PC-9 (cell line): ENCODE results near the gene ZNF556. TPM values are rescaled to one million over a fixed set of nuclear protein-coding genes. Genes with fewer than 3 reads are reported as not detected.

Experiments
- BruUV-seq: library from RNA; stranded (reverse); fragments of 400-500 nt; replicated peaks from 2 replicates; lab custom pipeline; 2021; lab: Mats Ljungman, UMichigan
- CTCF ChIA-PET: fragments of 300-600 bp; sonication (Branson Sonifier 250); formaldehyde crosslinking; loops from one replicate; lab custom pipeline; 2022; ENCODE audit warnings: antibody characterized with exemption; lab: Charles Lee
- POLR2A ChIA-PET: fragments of 300-600 bp; sonication (Branson Sonifier 250); formaldehyde crosslinking; loops from one replicate; lab custom pipeline; 2022; ENCODE audit warnings: antibody characterized with exemption; ENCODE audit not compliant: unreplicated experiment; lab: Charles Lee
- DNase-seq, 2 experiments: peaks; one replicate each; pipeline versions ENCODE4 v3.0.0 to v3.0.0-alpha.2; 2015 to 2022; ENCODE audit warnings: mixed read lengths in 1 of 2
- H2AFZ ChIP-seq: fragments of 200-600 bp; sonication (generic); 2 replicates; pipeline ENCODE4 v1.8.1; 2017; ENCODE audit warnings: antibody characterized with exemption
- H3F3A ChIP-seq: fragments of 200-600 bp; sonication (generic); 2 replicates; pipeline ENCODE4 v1.8.1; 2017; ENCODE audit warnings: antibody characterized with exemption, mild to moderate bottlenecking, low read depth; ENCODE audit not compliant: insufficient read depth
- H3K27ac ChIP-seq: fragments of 200-600 bp; sonication (generic); 2 replicates; pipeline ENCODE4 v1.6.1; 2016; ENCODE audit warnings: mixed run types
- H3K27me3 ChIP-seq: fragments of 200-600 bp; sonication (generic); 2 replicates; pipeline ENCODE4 v1.6.1; 2016; ENCODE audit warnings: low read depth, mixed run types; ENCODE audit not compliant: insufficient read depth
- H3K36me3 ChIP-seq: fragments of 200-600 bp; sonication (generic); 2 replicates; pipeline ENCODE4 v1.6.1; 2016; ENCODE audit warnings: low read depth, mixed run types
- H3K4me1 ChIP-seq: fragments of 200-600 bp; sonication (generic); replicated peaks from 2 replicates; pipeline ENCODE4 v1.6.1; 2016; ENCODE audit warnings: mixed run types; ENCODE audit not compliant: insufficient read depth
- H3K4me2 ChIP-seq: fragments of 200-600 bp; sonication (generic); 2 replicates; pipeline ENCODE4 v1.6.1; 2017; ENCODE audit warnings: mixed run types
- H3K4me3 ChIP-seq: fragments of 200-600 bp; sonication (generic); 2 replicates; pipeline ENCODE4 v1.6.1; 2016; ENCODE audit warnings: mixed run types
- H3K79me2 ChIP-seq: fragments of 200-600 bp; sonication (generic); 2 replicates; pipeline ENCODE4 v1.6.1; 2017; ENCODE audit warnings: low read depth, mixed run types
- H3K9me2 ChIP-seq: fragments of 200-600 bp; sonication (generic); 2 replicates; pipeline ENCODE4 v1.8.1; 2017; ENCODE audit warnings: mild to moderate bottlenecking; ENCODE audit not compliant: insufficient read depth
- H3K9me3 ChIP-seq: fragments of 200-600 bp; sonication (generic); 2 replicates; pipeline ENCODE4 v1.8.1; 2016; ENCODE audit warnings: low read depth; ENCODE audit not compliant: insufficient read depth
- H4K20me1 ChIP-seq: fragments of 200-600 bp; sonication (generic); 2 replicates; pipeline ENCODE4 v1.8.1; 2017; ENCODE audit not compliant: insufficient read depth
- EZH2 ChIP-seq: fragments of 200-600 bp; sonication (generic); IDR thresholded peaks from 2 replicates; pipeline ENCODE4 v1.8.0; 2017; ENCODE audit warnings: antibody characterized with exemption, low read depth
- intact Hi-C: fragments of 100-400 bp; cut with micrococcal nuclease; formaldehyde crosslinking; loops from one replicate; pipeline ENCODE4 v1.10.0; 2022; ENCODE audit not compliant: unreplicated experiment
- total RNA-seq: library from RNA; stranded (reverse); gene quantifications from 2 replicates; pipeline ENCODE4 v1.2.3, GENCODE V29; 2021
- TF ChIP-seq, protein P1 (sequence below): fragments of 200-600 bp; sonication (generic); conservative IDR thresholded peaks from 2 replicates; pipeline ENCODE4 v1.6.1; 2017; ENCODE audit warnings: mixed run types, antibody characterized with exemption, mild to moderate bottlenecking, moderate library complexity

The ZNF556 gene
- total RNA-seq, 1 experiment from 2014 or later, result not detected

DNA sequence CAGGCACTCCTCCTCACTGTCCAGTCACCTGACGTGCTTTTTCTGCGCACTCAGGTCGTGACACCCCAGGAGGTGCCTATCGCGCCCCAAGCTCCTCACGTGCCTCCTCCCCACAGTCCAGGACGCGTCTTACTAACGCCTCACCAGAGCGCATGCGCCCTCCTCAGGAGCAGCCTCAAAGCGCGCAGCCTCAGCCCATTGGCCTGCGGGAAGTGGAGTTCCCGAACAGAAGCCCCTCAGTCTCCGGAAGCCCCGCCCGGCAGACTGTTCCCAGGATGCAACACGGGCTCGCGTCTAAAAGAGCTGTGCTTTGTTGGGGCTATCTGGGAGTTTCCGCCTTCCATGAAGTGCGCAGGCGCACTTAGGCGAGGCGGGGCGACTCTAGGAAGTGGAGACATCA, 8.3 kb upstream of the ZNF556 start:
- no TSS peak for BruUV-seq
- intact Hi-C loops, result no loop called here
- POLR2A ChIA-PET, result no interaction called here

DNA sequence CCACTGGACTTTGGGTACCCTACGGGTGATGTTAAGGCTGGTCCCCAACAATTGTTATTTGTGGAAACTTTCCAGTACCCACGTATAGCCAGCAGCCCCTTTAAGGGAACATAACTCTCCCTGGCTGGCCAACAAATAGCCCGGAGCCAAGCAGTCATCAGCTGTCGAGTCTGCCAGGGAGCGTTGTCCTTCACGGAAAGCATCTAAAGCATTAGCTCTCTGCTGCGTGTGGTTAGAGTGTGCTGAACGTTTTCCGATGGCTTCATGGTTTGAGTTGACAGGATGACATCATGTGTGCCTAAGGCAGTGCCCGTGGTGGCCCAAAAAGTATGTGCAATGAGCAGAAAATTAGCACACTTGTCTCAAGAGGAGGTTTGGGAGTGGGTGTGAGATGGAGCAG, 3.3 kb upstream of the ZNF556 start:
- Histone ChIP-seq H3K79me2 (no peaks in the 10 kb centered on the region), H3K9me2 (no peaks in the 10 kb centered on the region), H4K20me1 (no peaks in the 10 kb centered on the region), H3K36me3 (no peaks in the 10 kb centered on the region), H3K9me3 (no peaks in the 10 kb centered on the region), H3F3A (no peaks in the 10 kb centered on the region), H3K27ac (no peak overlapping the region), H3K4me2 (no peak overlapping the region), H3K4me3 (no peak overlapping the region), H3K27me3 (no peaks in the 10 kb centered on the region; the same call in 1 of the 2 replicates), H3K4me1 (no peaks in the 10 kb centered on the region), H2AFZ (no peak overlapping the region)
- no peak for DNase-seq
- CTCF ChIA-PET, result no interaction called here
- BruUV-seq, result no TSS peak
- intact Hi-C loops, result no loop called here
- POLR2A ChIA-PET, result no interaction called here
- TF ChIP-seq EZH2, result no peak
- TF ChIP-seq, protein P1, sequence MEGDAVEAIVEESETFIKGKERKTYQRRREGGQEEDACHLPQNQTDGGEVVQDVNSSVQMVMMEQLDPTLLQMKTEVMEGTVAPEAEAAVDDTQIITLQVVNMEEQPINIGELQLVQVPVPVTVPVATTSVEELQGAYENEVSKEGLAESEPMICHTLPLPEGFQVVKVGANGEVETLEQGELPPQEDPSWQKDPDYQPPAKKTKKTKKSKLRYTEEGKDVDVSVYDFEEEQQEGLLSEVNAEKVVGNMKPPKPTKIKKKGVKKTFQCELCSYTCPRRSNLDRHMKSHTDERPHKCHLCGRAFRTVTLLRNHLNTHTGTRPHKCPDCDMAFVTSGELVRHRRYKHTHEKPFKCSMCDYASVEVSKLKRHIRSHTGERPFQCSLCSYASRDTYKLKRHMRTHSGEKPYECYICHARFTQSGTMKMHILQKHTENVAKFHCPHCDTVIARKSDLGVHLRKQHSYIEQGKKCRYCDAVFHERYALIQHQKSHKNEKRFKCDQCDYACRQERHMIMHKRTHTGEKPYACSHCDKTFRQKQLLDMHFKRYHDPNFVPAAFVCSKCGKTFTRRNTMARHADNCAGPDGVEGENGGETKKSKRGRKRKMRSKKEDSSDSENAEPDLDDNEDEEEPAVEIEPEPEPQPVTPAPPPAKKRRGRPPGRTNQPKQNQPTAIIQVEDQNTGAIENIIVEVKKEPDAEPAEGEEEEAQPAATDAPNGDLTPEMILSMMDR, result no peak

More for the DNA sequence above, 8.3 kb upstream of the ZNF556 start:
- Histone ChIP-seq H3K4me3 (no peak overlapping the region), H3K27ac (no peak overlapping the region), H3K36me3 (no peaks in the 10 kb centered on the region), H3K9me3 (no peaks in the 10 kb centered on the region), H4K20me1 (no peaks in the 10 kb centered on the region), H3F3A (no peaks in the 10 kb centered on the region), H3K4me1 (no peaks in the 10 kb centered on the region), H3K9me2 (no peaks in the 10 kb centered on the region), H2AFZ (no peak overlapping the region), H3K27me3 (no peaks in the 10 kb centered on the region; the same call in 1 of the 2 replicates), H3K4me2 (no peak overlapping the region), H3K79me2 (no peaks in the 10 kb centered on the region)
- TF ChIP-seq, protein P1, result no peak
- TF ChIP-seq EZH2, result no peak
- DNase-seq, result no peak
- CTCF ChIA-PET, result no interaction called here

DNA sequence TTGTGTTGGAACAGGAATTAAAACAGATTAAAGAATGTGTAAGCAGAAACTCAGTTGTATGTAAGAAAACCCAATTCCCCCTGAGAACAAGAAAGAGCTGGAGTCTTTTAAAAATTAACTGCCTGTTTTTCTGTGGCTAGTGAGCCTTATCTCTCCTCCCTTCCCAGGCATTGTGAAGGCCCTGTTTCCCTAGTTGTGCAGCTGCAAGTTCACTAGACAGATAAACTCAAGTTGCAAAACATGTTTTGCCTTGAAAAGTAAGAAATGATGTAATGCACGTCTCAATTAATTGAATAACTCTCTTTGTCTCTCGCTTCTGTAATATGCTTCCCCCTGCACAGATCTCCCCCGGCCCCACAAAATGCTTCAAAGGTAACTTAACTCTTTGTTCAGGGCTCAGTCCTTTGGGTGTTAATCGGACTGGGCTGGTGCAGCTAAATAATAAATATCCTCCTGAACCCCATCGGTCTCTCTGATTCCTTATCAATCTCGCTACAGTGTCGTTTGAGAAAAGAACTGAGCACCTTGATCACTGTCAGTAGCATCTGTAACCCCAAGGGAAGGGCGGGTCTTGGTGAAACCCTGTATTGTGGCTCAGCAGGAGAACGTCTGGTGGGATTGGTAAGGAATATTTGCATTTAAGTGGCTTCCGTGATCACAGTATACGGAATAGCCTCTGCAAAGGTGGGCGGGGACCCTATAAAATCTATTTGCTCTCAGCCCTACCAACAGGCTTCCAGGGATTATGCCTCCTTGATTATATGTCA, 1.6 kb upstream of the ZNF556 start:
- Histone ChIP-seq H3F3A (no peaks in the 10 kb centered on the region), H4K20me1 (no peaks in the 10 kb centered on the region), H3K4me3 (no peak overlapping the region), H3K9me3 (no peaks in the 10 kb centered on the region), H3K27me3 (no peaks in the 10 kb centered on the region; the same call in 1 of the 2 replicates), H3K79me2 (no peaks in the 10 kb centered on the region), H2AFZ (no peak overlapping the region), H3K4me1 (no peaks in the 10 kb centered on the region), H3K27ac (no peak overlapping the region), H3K9me2 (no peaks in the 10 kb centered on the region), H3K4me2 (no peak overlapping the region), H3K36me3 (no peaks in the 10 kb centered on the region)
- no TSS peak for BruUV-seq
- no peak for TF ChIP-seq EZH2
- TF ChIP-seq, protein P1, result no peak
- no peak for DNase-seq
- intact Hi-C loops, result no loop called here
- CTCF ChIA-PET, result no interaction called here
- POLR2A ChIA-PET, result no interaction called here
